ENCODE results near the gene CCDC175. TPM values are rescaled to one million over a fixed set of nuclear protein-coding genes. Genes with fewer than 3 reads are reported as not detected.

Gene CCDC175
- total and polyA plus RNA-seq, 2 donors: not detected

GRCh38 chr14:59461891-59462290, 114.7 kb downstream of the CCDC175 start:
- 99% methylated on average over 1 of the region's 1 CpG for WGBS
- H3K9me3 ChIP-seq (ENCODE audit: control insufficient read depth in 2 of 2, insufficient read depth in 1 of 2, low read length in 1 of 2): no peaks in the 10 kb centered on the region

GRCh38 chr14:59460378-59460777, 116.2 kb downstream of the CCDC175 start:
- no peak for DNase-seq (ENCODE audit: low read depth in 6 of 9, low spot score in 9 of 9)
- H3K27me3 ChIP-seq (ENCODE audit: control insufficient read depth in 2 of 2, insufficient read depth in 1 of 2, low read length in 1 of 2): peaks cover 7 to 20% of the 10 kb centered on the region in 2 donors
- no peak overlapping the region for H3K4me3 ChIP-seq (ENCODE audit: low read length in 2 of 2)
- no peaks in the 10 kb centered on the region for H3K36me3 ChIP-seq (ENCODE audit: control insufficient read depth in 2 of 2, insufficient read depth in 2 of 2, low read length in 1 of 2)
- 99% methylated on average over 1 of the region's 1 CpG for WGBS
- no peaks in the 10 kb centered on the region for H3K9me3 ChIP-seq (ENCODE audit: control insufficient read depth in 2 of 2, insufficient read depth in 1 of 2, low read length in 1 of 2)
- H3K27ac ChIP-seq (ENCODE audit: low read depth in 1 of 2, low read length in 1 of 2): no peak overlapping the region
- H3K4me1 ChIP-seq (ENCODE audit: control insufficient read depth in 2 of 2, insufficient read depth in 2 of 2, low read length in 2 of 2): peaks cover 7 to 8% of the 10 kb centered on the region in 2 donors

More at GRCh38 chr14:59461891-59462290, 114.7 kb downstream of the CCDC175 start:
- no peak for DNase-seq (ENCODE audit: low read depth in 6 of 9, low spot score in 9 of 9)
- peaks cover 8 to 29% of the 10 kb centered on the region in 2 donors for H3K27me3 ChIP-seq (ENCODE audit: control insufficient read depth in 2 of 2, insufficient read depth in 1 of 2, low read length in 1 of 2)
- no peak overlapping the region for H3K27ac ChIP-seq (ENCODE audit: low read depth in 1 of 2, low read length in 1 of 2)
- no peak overlapping the region for H3K4me3 ChIP-seq (ENCODE audit: low read length in 2 of 2)
- no peaks in the 10 kb centered on the region for H3K36me3 ChIP-seq (ENCODE audit: control insufficient read depth in 2 of 2, insufficient read depth in 2 of 2, low read length in 1 of 2)
- H3K4me1 ChIP-seq (ENCODE audit: control insufficient read depth in 2 of 2, insufficient read depth in 2 of 2, low read length in 2 of 2): peaks cover 8 to 9% of the 10 kb centered on the region in 2 donors

GRCh38 chr14:59458486-59458885, 118.1 kb downstream of the CCDC175 start:
- Histone ChIP-seq H3K27me3 (ENCODE audit: control insufficient read depth in 2 of 2, insufficient read depth in 1 of 2, low read length in 1 of 2) (peaks cover under 1 to 3% of the 10 kb centered on the region in 2 donors), H3K4me3 (ENCODE audit: low read length in 2 of 2) (no peak overlapping the region), H3K27ac (ENCODE audit: low read depth in 1 of 2, low read length in 1 of 2) (no peak overlapping the region), H3K4me1 (ENCODE audit: control insufficient read depth in 2 of 2, insufficient read depth in 2 of 2, low read length in 2 of 2) (no peaks in the 10 kb centered on the region), H3K36me3 (ENCODE audit: control insufficient read depth in 2 of 2, insufficient read depth in 2 of 2, low read length in 1 of 2) (no peaks in the 10 kb centered on the region), H3K9me3 (ENCODE audit: control insufficient read depth in 2 of 2, insufficient read depth in 1 of 2, low read length in 1 of 2) (no peaks in the 10 kb centered on the region)
- WGBS: 96% methylated on average over 2 of the region's 2 CpGs
- no peak for DNase-seq (ENCODE audit: low read depth in 6 of 9, low spot score in 9 of 9)

- 97% methylated on average over 1 of the region's 1 CpG for WGBS
- DNase-seq (ENCODE audit: low read depth in 6 of 9, low spot score in 9 of 9): no peak
- Histone ChIP-seq H3K27me3 (ENCODE audit: control insufficient read depth in 2 of 2, insufficient read depth in 1 of 2, low read length in 1 of 2) (no peaks in the 10 kb centered on the region), H3K36me3 (ENCODE audit: control insufficient read depth in 2 of 2, insufficient read depth in 2 of 2, low read length in 1 of 2) (no peaks in the 10 kb centered on the region), H3K4me3 (ENCODE audit: low read length in 2 of 2) (no peak overlapping the region), H3K4me1 (ENCODE audit: control insufficient read depth in 2 of 2, insufficient read depth in 2 of 2, low read length in 2 of 2) (no peaks in the 10 kb centered on the region), H3K27ac (ENCODE audit: low read depth in 1 of 2, low read length in 1 of 2) (no peak overlapping the region), H3K9me3 (ENCODE audit: control insufficient read depth in 2 of 2, insufficient read depth in 1 of 2, low read length in 1 of 2) (no peaks in the 10 kb centered on the region)
Measured at GRCh38 chr14:59455411-59455810, 121.2 kb downstream of the CCDC175 start.

Other genes starting within 250 kb of the CCDC175 start
- gene GPR135, start 111.4 kb downstream of the CCDC175 start, total RNA-seq: 0.38 TPM
- 0.52 TPM for gene GPR135, start 111.4 kb downstream of the CCDC175 start, polyA plus RNA-seq
- 11.9 TPM for gene L3HYPDH, start 92.4 kb downstream of the CCDC175 start, total RNA-seq
- gene L3HYPDH, start 92.4 kb downstream of the CCDC175 start, polyA plus RNA-seq: 25.1 TPM
- 32.0 TPM for gene JKAMP, start 92.3 kb downstream of the CCDC175 start, total RNA-seq
- gene JKAMP, start 92.3 kb downstream of the CCDC175 start, polyA plus RNA-seq: 51.3 TPM

Data from thymus (tissue), 11 donors.